LoVo (cell line): ENCODE data around the gene SIM2.

Source experiments
- DNase-seq: peaks from one replicate; pipeline ENCODE4 v3.0.0-alpha.2; 2016; ENCODE audit warnings: low spot score

The SIM2 gene

GRCh38 chr21:36716836-36717235, 17.9 kb downstream of the SIM2 start:
- DNase-seq = no peak

GRCh38 chr21:36717976-36718375, 19.1 kb downstream of the SIM2 start:
- no peak for DNase-seq

- DNase-seq = peak; percentile 92
Measured at GRCh38 chr21:36718951-36719501, 20.1 kb downstream of the SIM2 start.

- DNase-seq = peak; percentile 85
Measured at GRCh38 chr21:36719614-36720013, 20.7 kb downstream of the SIM2 start.

GRCh38 chr21:36721817-36722216, 22.9 kb downstream of the SIM2 start:
- DNase-seq = no peak

- DNase-seq = no peak
Measured at GRCh38 chr21:36722370-36723368, 23.8 kb downstream of the SIM2 start.

- no peak for DNase-seq
Measured at GRCh38 chr21:36723371-36723881, 24.5 kb downstream of the SIM2 start.

GRCh38 chr21:36724660-36725059, 25.7 kb downstream of the SIM2 start:
- no peak for DNase-seq

- no peak for DNase-seq
Measured at GRCh38 chr21:36725793-36726386, 27.0 kb downstream of the SIM2 start.

- DNase-seq = no peak
Measured at GRCh38 chr21:36727866-36728265, 29.0 kb downstream of the SIM2 start.

- DNase-seq = no peak
Measured at GRCh38 chr21:36728371-36729111, 29.6 kb downstream of the SIM2 start.

GRCh38 chr21:36729310-36729970, 30.5 kb downstream of the SIM2 start:
- no peak for DNase-seq

GRCh38 chr21:36730291-36731281, 31.7 kb downstream of the SIM2 start:
- no peak for DNase-seq

GRCh38 chr21:36732217-36732616, 33.3 kb downstream of the SIM2 start:
- no peak for DNase-seq

GRCh38 chr21:36732761-36733160, 33.8 kb downstream of the SIM2 start:
- DNase-seq = no peak

- DNase-seq = no peak
Measured at GRCh38 chr21:36733857-36734256, 34.9 kb downstream of the SIM2 start.

- DNase-seq = no peak
Measured at GRCh38 chr21:36734367-36735200, 35.7 kb downstream of the SIM2 start.

- DNase-seq = no peak
Measured at GRCh38 chr21:36735201-36735515, 36.2 kb downstream of the SIM2 start.

- no peak for DNase-seq
Measured at GRCh38 chr21:36735724-36736320, 36.9 kb downstream of the SIM2 start.
